IMR-90 (cell line): Measurements from ENCODE around the gene APAF1. TPM values are rescaled to one million over a fixed set of nuclear protein-coding genes. Genes with fewer than 3 reads are reported as not detected.

Source experiments
- ATAC-seq: fragments of 200-7000 bp; cut with Tn5 transposase; 2 replicates; pipeline ENCODE4 v1.9.1; 2020; ENCODE audit warnings: low read depth, mild to moderate bottlenecking, moderate library complexity
- BruUV-seq: library from RNA; stranded (reverse); fragments of 400-500 nt; replicated peaks from 2 replicates; lab custom pipeline; 2021; lab: Mats Ljungman, UMichigan
- CTCF ChIA-PET: fragments of 300-600 bp; formaldehyde crosslinking; extraction: SDS; loops from one replicate; lab custom pipeline; 2021; ENCODE audit warnings: antibody characterized with exemption; lab: Yijun Ruan, JAX
- POLR2A ChIA-PET: fragments of 300-600 bp; sonication (Branson Sonifier 250); formaldehyde crosslinking; loops from one replicate; lab custom pipeline; 2022; ENCODE audit warnings: antibody characterized with exemption; ENCODE audit not compliant: unreplicated experiment; lab: Charles Lee
- DNase-seq: peaks from one replicate; pipeline ENCODE4 v3.0.0; 2013
- H2AFZ ChIP-seq: replicated peaks from 2 replicates; pipeline ENCODE3; 2013; ENCODE audit warnings: low read length, mild to moderate bottlenecking; ENCODE audit not compliant: poor library complexity
- H2AK5ac ChIP-seq: 2 replicates; pipeline ENCODE4 v1.6.1; 2013; ENCODE audit warnings: low read depth, low read length, inconsistent platforms
- H2AK9ac ChIP-seq: replicated peaks from 2 replicates; pipeline ENCODE3; 2013; ENCODE audit warnings: mild to moderate bottlenecking, low read depth, low read length, moderate library complexity; ENCODE audit not compliant: poor library complexity
- H2BK120ac ChIP-seq: 2 replicates; pipeline ENCODE4 v1.6.1; 2013; ENCODE audit warnings: low read depth, low read length, inconsistent platforms
- H2BK15ac ChIP-seq: 3 replicates; pipeline ENCODE4 v1.6.1; 2013; ENCODE audit warnings: low read depth, low read length, inconsistent platforms
- H2BK20ac ChIP-seq: 2 replicates; pipeline ENCODE4 v1.6.1; 2013; ENCODE audit warnings: low read depth, mild to moderate bottlenecking, inconsistent platforms, low read length, moderate library complexity
- H2BK5ac ChIP-seq: 2 replicates; pipeline ENCODE4 v1.6.1; 2013; ENCODE audit warnings: mild to moderate bottlenecking, low read depth, low read length, inconsistent platforms; ENCODE audit not compliant: poor library complexity, severe bottlenecking
- H3K14ac ChIP-seq: replicated peaks from 2 replicates; pipeline ENCODE4 v1.6.1; 2013; ENCODE audit warnings: low read depth, low read length, inconsistent platforms
- H3K18ac ChIP-seq: 2 replicates; pipeline ENCODE4 v1.6.1; 2013; ENCODE audit warnings: low read depth, low read length, control low read depth
- H3K23ac ChIP-seq: 2 replicates; pipeline ENCODE4 v1.6.1; 2013; ENCODE audit warnings: low read depth, low read length, inconsistent platforms
- H3K27ac ChIP-seq: 2 replicates; pipeline ENCODE4 v1.5.1; 2013; ENCODE audit warnings: mild to moderate bottlenecking, control low read depth, low read length; ENCODE audit not compliant: insufficient read depth
- H3K27me3 ChIP-seq: 2 replicates; pipeline ENCODE4 v1.6.1; 2013; ENCODE audit warnings: low read length; ENCODE audit not compliant: control insufficient read depth, insufficient read depth
- H3K36me3 ChIP-seq: 2 replicates; pipeline ENCODE4 v1.6.1; 2013; ENCODE audit warnings: low read length, mixed read lengths; ENCODE audit not compliant: control insufficient read depth, insufficient read depth
- H3K4ac ChIP-seq: 2 replicates; pipeline ENCODE4 v1.6.1; 2013; ENCODE audit warnings: low read depth, low read length, inconsistent platforms
- H3K4me1 ChIP-seq: 2 replicates; pipeline ENCODE4 v1.6.1; 2013; ENCODE audit warnings: low read length, mixed read lengths; ENCODE audit not compliant: control insufficient read depth, insufficient read depth
- H3K4me2 ChIP-seq: 2 replicates; pipeline ENCODE4 v1.6.1; 2013; ENCODE audit warnings: low read depth, mild to moderate bottlenecking, control low read depth, low read length, moderate library complexity
- H3K4me3 ChIP-seq: 2 replicates; pipeline ENCODE4 v1.5.1; 2013; ENCODE audit warnings: low read depth, mild to moderate bottlenecking, control low read depth, low read length, moderate library complexity; ENCODE audit not compliant: insufficient read depth
- H3K56ac ChIP-seq: 2 replicates; pipeline ENCODE4 v1.6.1; 2013; ENCODE audit warnings: low read length, inconsistent platforms; ENCODE audit not compliant: insufficient read depth; ENCODE audit errors: extremely low read depth
- H3K79me1 ChIP-seq, 2 experiments: 2 replicates each; pipeline ENCODE4 v1.6.1; 2013; ENCODE audit warnings: low read length in 2 of 2, inconsistent platforms in 1 of 2, low read depth in 1 of 2
- H3K9ac ChIP-seq: 2 replicates; pipeline ENCODE4 v1.6.1; 2013; ENCODE audit warnings: low read depth, low read length, control low read depth
- H3K9me1 ChIP-seq: 2 replicates; pipeline ENCODE4 v1.6.1; 2013; ENCODE audit warnings: low read length, inconsistent platforms; ENCODE audit not compliant: insufficient read depth
- H3K9me3 ChIP-seq: 2 replicates; pipeline ENCODE4 v1.6.1; 2013; ENCODE audit warnings: low read length; ENCODE audit not compliant: control insufficient read depth, insufficient read depth
- H4K20me1 ChIP-seq: 2 replicates; pipeline ENCODE4 v1.6.1; 2013; ENCODE audit warnings: low read length, inconsistent platforms; ENCODE audit not compliant: insufficient read depth
- H4K5ac ChIP-seq: 2 replicates; pipeline ENCODE4 v1.6.1; 2013; ENCODE audit warnings: mild to moderate bottlenecking, low read depth, low read length, control low read depth
- H4K8ac ChIP-seq, 2 experiments: 2 replicates each; pipeline ENCODE4 v1.6.1; 2013; ENCODE audit warnings: low read depth in 2 of 2, low read length in 2 of 2, control low read depth in 1 of 2, inconsistent platforms in 1 of 2
- H4K91ac ChIP-seq: 2 replicates; pipeline ENCODE4 v1.6.1; 2013; ENCODE audit warnings: low read depth, low read length, inconsistent platforms; ENCODE audit not compliant: insufficient read depth
- BHLHE40 ChIP-seq: fragments of 150-350 bp; IDR thresholded peaks from 2 replicates; pipeline ENCODE4 v1.6.1; 2016; ENCODE audit warnings: mild to moderate bottlenecking, low read depth, low read length
- CHD1 ChIP-seq: IDR thresholded peaks from 2 replicates; pipeline ENCODE4 v1.6.1; 2012; ENCODE audit warnings: low read depth, low read length, improper control_type of control experiment
- FOS ChIP-seq: fragments of 150-350 bp; IDR thresholded peaks from 2 replicates; pipeline ENCODE4 v1.6.1; 2016; ENCODE audit warnings: low read depth, low read length
- MAFK ChIP-seq: IDR thresholded peaks from 2 replicates; pipeline ENCODE4 v1.6.1; 2012; ENCODE audit warnings: low read depth, low read length, improper control_type of control experiment
- MAZ ChIP-seq: IDR thresholded peaks from 2 replicates; pipeline ENCODE4 v1.6.1; 2012; ENCODE audit warnings: low read depth, mild to moderate bottlenecking, low read length, improper control_type of control experiment, moderate library complexity, borderline replicate concordance
- MXI1 ChIP-seq: IDR thresholded peaks from 2 replicates; pipeline ENCODE4 v1.6.1; 2012; ENCODE audit warnings: low read depth, mild to moderate bottlenecking, low read length, moderate library complexity, borderline replicate concordance
- NFE2L2 ChIP-seq: fragments of 150-350 bp; IDR thresholded peaks from 2 replicates; pipeline ENCODE4 v1.6.1; 2016; ENCODE audit warnings: low read depth, mild to moderate bottlenecking, low read length
- POLR2A ChIP-seq: IDR thresholded peaks from 2 replicates; pipeline ENCODE4 v1.6.1; 2012; ENCODE audit warnings: mild to moderate bottlenecking, low read depth, low read length
- RAD21 ChIP-seq: IDR thresholded peaks from 2 replicates; pipeline ENCODE4 v1.6.1; 2012; ENCODE audit warnings: low read length, improper control_type of control experiment
- RFX5 ChIP-seq: IDR thresholded peaks from 2 replicates; pipeline ENCODE4 v1.8.0; 2012; ENCODE audit warnings: low read depth, mild to moderate bottlenecking, low read length, moderate library complexity
- SMC3 ChIP-seq: fragments of 150-350 bp; IDR thresholded peaks from 2 replicates; pipeline ENCODE4 v1.6.1; 2016; ENCODE audit warnings: low read depth, mild to moderate bottlenecking, antibody characterized with exemption, low read length, moderate library complexity
- WGBS, 2 experiments: methylation state at CpG; one replicate each; pipeline versions ENCODE4 v1.1.5 to v1.1.7; 2013; ENCODE audit warnings: missing lambda C conversion rate in 2 of 2; ENCODE audit not compliant: insufficient read length in 1 of 2; ENCODE audit errors: extremely low coverage in 2 of 2; 5-methylcytosine and 5-hydroxymethylcytosine counted together
- dilution Hi-C: fragments of 300-500 bp; cut with HindIII; formaldehyde crosslinking; loops from one replicate; pipeline ENCODE4 v1.14.3; 2018; ENCODE audit warnings: low sequenced_read_pairs; ENCODE audit not compliant: unreplicated experiment
- in situ Hi-C: fragments of 300-500 bp; cut with MboI; formaldehyde crosslinking; loops from 3 replicates; pipeline ENCODE4 v1.14.3; 2019; ENCODE audit warnings: low sequenced_read_pairs, inconsistent platforms, mixed read lengths
- intact Hi-C: fragments of 100-400 bp; cut with micrococcal nuclease; formaldehyde crosslinking; loops from 2 replicates; pipeline ENCODE4 v1.10.0; 2022
- polyA plus RNA-seq, 3 experiments: library from polyadenylated mRNA; depleted of rRNA; stranded (reverse); fragments of >200 nt; gene quantifications; 2 replicates each; pipeline ENCODE4 v1.2.3, GENCODE V29; 2012; ENCODE audit warnings: low replicate concordance in 1 of 3
- total RNA-seq: library from RNA; depleted of rRNA; stranded (reverse); fragments of >200 nt; gene quantifications from 2 replicates; pipeline ENCODE4 v1.2.3, GENCODE V29; 2012
- TF ChIP-seq, protein P1 (sequence below): conservative IDR thresholded peaks from 2 replicates; pipeline ENCODE4 v1.5.1; 2012; ENCODE audit warnings: mild to moderate bottlenecking, low read depth, low read length, improper control_type of control experiment
- TF ChIP-seq, protein P2 (sequence below): fragments of 150-350 bp; IDR thresholded peaks from 2 replicates; pipeline ENCODE4 v1.6.1; 2016; ENCODE audit warnings: low read depth, mild to moderate bottlenecking, low read length, moderate library complexity, borderline replicate concordance
- TF ChIP-seq, protein P3 (sequence below): fragments of 150-350 bp; IDR thresholded peaks from 2 replicates; pipeline ENCODE4 v1.6.1; 2017; ENCODE audit warnings: mild to moderate bottlenecking, antibody characterized with exemption, low read length, low read depth

APAF1 gene
- total and polyA plus RNA-seq, 2 of the 4 experiments (the other 2 are of a cell fraction), result 10.9 to 32.8 TPM

DNA sequence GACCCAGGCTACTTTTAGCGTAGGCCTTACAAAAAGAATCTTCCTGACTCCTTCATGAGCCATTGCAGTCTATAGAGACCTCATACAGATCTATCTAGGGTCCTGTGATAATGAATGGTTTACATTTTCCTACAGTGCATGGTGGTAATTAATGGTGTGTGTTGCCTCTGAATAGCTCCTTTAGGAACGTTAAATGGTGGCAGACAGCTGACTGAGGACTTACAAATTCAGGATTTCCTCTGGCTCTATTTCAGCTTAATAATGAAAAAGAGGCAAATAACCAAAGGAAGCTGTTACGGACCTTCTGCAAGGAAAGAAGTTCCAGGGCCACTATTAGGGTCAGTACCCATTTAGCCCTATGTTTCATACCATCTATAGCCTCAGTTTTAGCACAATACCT is 5.6 kb upstream of the APAF1 start:
- Histone ChIP-seq H3K56ac (no peak overlapping the region), H3K9me1 (peaks cover 6% of the 10 kb centered on the region), H3K4me2 (no peak overlapping the region), H2BK20ac (no peak overlapping the region), H4K91ac (no peak overlapping the region), H3K14ac (no peak overlapping the region), H3K27ac (no peak overlapping the region), H2AK5ac (no peak overlapping the region), H4K20me1 (peaks cover 21% of the 10 kb centered on the region), H2BK120ac (no peak overlapping the region), H3K4ac (no peak overlapping the region), H3K27me3 (no peaks in the 10 kb centered on the region), H2AFZ (no peak overlapping the region), H3K23ac (no peak overlapping the region; the same call in 1 of the 2 replicates), H3K79me1 (peaks cover 4 to 39% of the 10 kb centered on the region in 2 experiments; a peak in 3 of 4 replicates), H3K18ac (no peak overlapping the region), H3K9me3 (no peaks in the 10 kb centered on the region), H3K4me1 (peaks cover 6% of the 10 kb centered on the region; the same call in 1 of the 2 replicates), H2AK9ac (no peak overlapping the region), H2BK5ac (no peak overlapping the region), H4K5ac (no peak overlapping the region), H3K36me3 (peaks cover 3% of the 10 kb centered on the region; the same call in 1 of the 2 replicates), H3K9ac (no peak overlapping the region), H4K8ac (no peak overlapping the region), H3K4me3 (no peak overlapping the region), H2BK15ac (no peak overlapping the region)
- BruUV-seq, result no TSS peak
- ChIA-PET POLR2A (no interaction called here), CTCF (no interaction called here)
- in situ Hi-C loops (loop anchor here (5.0 kb wide), 1 partner anchor 37 kb away; no protein-coding TSS in a partner anchor), intact Hi-C loops (no loop called here), dilution Hi-C loops (no loop called here)
- no peak for ATAC-seq
- TF ChIP-seq MAFK (no peak), POLR2A (no peak), MAZ (no peak), NFE2L2 (no peak), SMC3 (no peak), MXI1 (no peak), BHLHE40 (no peak), RFX5 (no peak), CHD1 (no peak), FOS (no peak), RAD21 (no peak)
- TF ChIP-seq, protein P1, sequence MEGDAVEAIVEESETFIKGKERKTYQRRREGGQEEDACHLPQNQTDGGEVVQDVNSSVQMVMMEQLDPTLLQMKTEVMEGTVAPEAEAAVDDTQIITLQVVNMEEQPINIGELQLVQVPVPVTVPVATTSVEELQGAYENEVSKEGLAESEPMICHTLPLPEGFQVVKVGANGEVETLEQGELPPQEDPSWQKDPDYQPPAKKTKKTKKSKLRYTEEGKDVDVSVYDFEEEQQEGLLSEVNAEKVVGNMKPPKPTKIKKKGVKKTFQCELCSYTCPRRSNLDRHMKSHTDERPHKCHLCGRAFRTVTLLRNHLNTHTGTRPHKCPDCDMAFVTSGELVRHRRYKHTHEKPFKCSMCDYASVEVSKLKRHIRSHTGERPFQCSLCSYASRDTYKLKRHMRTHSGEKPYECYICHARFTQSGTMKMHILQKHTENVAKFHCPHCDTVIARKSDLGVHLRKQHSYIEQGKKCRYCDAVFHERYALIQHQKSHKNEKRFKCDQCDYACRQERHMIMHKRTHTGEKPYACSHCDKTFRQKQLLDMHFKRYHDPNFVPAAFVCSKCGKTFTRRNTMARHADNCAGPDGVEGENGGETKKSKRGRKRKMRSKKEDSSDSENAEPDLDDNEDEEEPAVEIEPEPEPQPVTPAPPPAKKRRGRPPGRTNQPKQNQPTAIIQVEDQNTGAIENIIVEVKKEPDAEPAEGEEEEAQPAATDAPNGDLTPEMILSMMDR, result no peak
- TF ChIP-seq, protein P2, sequence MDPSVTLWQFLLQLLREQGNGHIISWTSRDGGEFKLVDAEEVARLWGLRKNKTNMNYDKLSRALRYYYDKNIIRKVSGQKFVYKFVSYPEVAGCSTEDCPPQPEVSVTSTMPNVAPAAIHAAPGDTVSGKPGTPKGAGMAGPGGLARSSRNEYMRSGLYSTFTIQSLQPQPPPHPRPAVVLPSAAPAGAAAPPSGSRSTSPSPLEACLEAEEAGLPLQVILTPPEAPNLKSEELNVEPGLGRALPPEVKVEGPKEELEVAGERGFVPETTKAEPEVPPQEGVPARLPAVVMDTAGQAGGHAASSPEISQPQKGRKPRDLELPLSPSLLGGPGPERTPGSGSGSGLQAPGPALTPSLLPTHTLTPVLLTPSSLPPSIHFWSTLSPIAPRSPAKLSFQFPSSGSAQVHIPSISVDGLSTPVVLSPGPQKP, result no peak
- TF ChIP-seq, protein P3, sequence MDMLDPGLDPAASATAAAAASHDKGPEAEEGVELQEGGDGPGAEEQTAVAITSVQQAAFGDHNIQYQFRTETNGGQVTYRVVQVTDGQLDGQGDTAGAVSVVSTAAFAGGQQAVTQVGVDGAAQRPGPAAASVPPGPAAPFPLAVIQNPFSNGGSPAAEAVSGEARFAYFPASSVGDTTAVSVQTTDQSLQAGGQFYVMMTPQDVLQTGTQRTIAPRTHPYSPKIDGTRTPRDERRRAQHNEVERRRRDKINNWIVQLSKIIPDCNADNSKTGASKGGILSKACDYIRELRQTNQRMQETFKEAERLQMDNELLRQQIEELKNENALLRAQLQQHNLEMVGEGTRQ, result no peak
- 50% methylated on average over 1 of the region's 3 CpGs; no CpG with 5 or more reads in 1 of the 2 experiments for WGBS, 2 experiments
- no peak for DNase-seq
